Body of pancreas (tissue), 4 donors: Measurements from ENCODE around the gene C1GALT1. TPM values are rescaled to one million over a fixed set of nuclear protein-coding genes. Genes with fewer than 3 reads are reported as not detected.

Experiments used
- ATAC-seq: fragments of 150-250 bp; one replicate; pipeline ENCODE4 v1.9.1; 2016
- DNase-seq, 4 donors: peaks; one replicate each; pipeline ENCODE4 v3.0.0-alpha.2; 2019
- H3K27ac ChIP-seq, 4 donors: fragments of 200-600 bp; sonication (generic); 1 replicate in 3 of 4; 2 replicates in 1 of 4; pipeline versions ENCODE4 v1.5.1 to v1.6.1; 2016 to 2019; ENCODE audit warnings: mild to moderate bottlenecking in 1 of 4, mixed read lengths in 1 of 4, moderate library complexity in 1 of 4
- H3K27me3 ChIP-seq, 2 donors: fragments of 200-600 bp; sonication (generic); one replicate each; pipeline ENCODE4 v1.6.0; 2016; ENCODE audit warnings: mild to moderate bottlenecking in 1 of 2
- H3K36me3 ChIP-seq, 2 donors: fragments of 200-600 bp; sonication (generic); replicated peaks in 1 of 2; 2 replicates each; pipeline ENCODE4 v1.5.1; 2016; ENCODE audit warnings: low read depth in 2 of 2; ENCODE audit not compliant: insufficient read depth in 1 of 2
- H3K4me1 ChIP-seq: fragments of 200-600 bp; sonication (generic); one replicate; pipeline ENCODE4 v1.6.0; 2016
- H3K4me3 ChIP-seq, 2 donors: fragments of 200-600 bp; sonication (generic); 1 replicate in 1 of 2; 2 replicates in 1 of 2; pipeline ENCODE4 v1.5.1; 2016 to 2019
- H3K9me3 ChIP-seq, 3 donors: fragments of 200-600 bp; sonication (generic); 1 replicate in 2 of 3; 2 replicates in 1 of 3; pipeline ENCODE4 v1.5.1; 2016
- CTCF ChIP-seq, 7 experiments: fragments of 450-650 bp in 4 of 7; fragments of 200-600 bp in 3 of 7; sonication (generic) in 3 of 7; IDR thresholded peaks; one replicate each; pipeline ENCODE4 v1.5.1; 2016 to 2019; ENCODE audit warnings: antibody characterized with exemption in 7 of 7
- POLR2A ChIP-seq, 3 donors: fragments of 450-650 bp; IDR thresholded peaks; one replicate each; pipeline ENCODE4 v1.6.1; 2016; ENCODE audit warnings: antibody characterized with exemption in 3 of 3, mild to moderate bottlenecking in 2 of 3
- WGBS, 2 donors: methylation state at CpG; one replicate each; pipeline ENCODE4 v1.1.5; 2017; 5-methylcytosine and 5-hydroxymethylcytosine counted together
- intact Hi-C: fragments of 100-400 bp; cut with DNase I; formaldehyde crosslinking; loops from one replicate; pipeline ENCODE4 v1.15.1; 2023
- total RNA-seq, 2 donors: library from RNA; depleted of rRNA; stranded (reverse); fragments of >200 nt; gene quantifications; one replicate each; pipeline ENCODE4 v1.1.0, GENCODE V29; 2016

The C1GALT1 gene
- total RNA-seq, 2 donors from 2014 or later = 9.1 to 13.8 TPM

- WGBS, 2 donors = 93 to 94% methylated on average over 3 of the region's 3 CpGs
- Histone ChIP-seq H3K9me3 (no peaks in the 10 kb centered on the region), H3K27ac (no peak overlapping the region), H3K27me3 (no peaks in the 10 kb centered on the region), H3K36me3 (no peaks in the 10 kb centered on the region), H3K4me3 (no peak overlapping the region), H3K4me1 (no peaks in the 10 kb centered on the region)
- intact Hi-C loops = no loop called here
- TF ChIP-seq CTCF (IDR thresholded peaks at IDR 0.05) (no peak), POLR2A (IDR thresholded peaks at IDR 0.05) (no peak)
- DNase-seq = no peak
- ATAC-seq = no peak
Measured at GRCh38 chr7:7231865-7232264, 49.5 kb downstream of the C1GALT1 start.

DNA sequence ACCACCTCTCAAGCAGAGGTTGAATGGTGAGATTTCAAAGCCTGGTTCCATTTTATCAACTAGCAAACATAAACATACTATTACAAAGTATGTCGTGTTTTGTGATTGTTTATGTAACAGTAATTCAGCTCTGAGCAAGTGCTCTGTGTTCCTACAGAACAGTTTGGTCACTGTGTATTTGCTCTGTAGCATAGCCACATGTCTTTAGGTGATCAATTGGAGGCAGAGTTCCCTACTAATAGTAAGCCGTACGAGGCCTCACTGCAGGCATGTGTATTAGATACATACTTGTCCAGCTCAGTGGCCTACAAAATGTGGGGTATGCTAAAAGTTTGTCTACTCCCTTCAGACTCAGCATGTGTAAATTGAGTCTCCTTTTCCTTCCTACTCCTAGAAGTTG is 53.0 kb downstream of the C1GALT1 start:
- Histone ChIP-seq H3K4me1 (no peaks in the 10 kb centered on the region), H3K27ac (no peak overlapping the region), H3K27me3 (no peaks in the 10 kb centered on the region), H3K36me3 (no peaks in the 10 kb centered on the region), H3K4me3 (no peak overlapping the region), H3K9me3 (no peaks in the 10 kb centered on the region)
- 83 to 91% methylated on average over 3 of the region's 3 CpGs for WGBS, 2 donors
- intact Hi-C loops = no loop called here
- ATAC-seq (no peak), DNase-seq (no peak)
- TF ChIP-seq POLR2A (IDR thresholded peaks at IDR 0.05) (no peak), CTCF (IDR thresholded peaks at IDR 0.05) (no peak)

DNA sequence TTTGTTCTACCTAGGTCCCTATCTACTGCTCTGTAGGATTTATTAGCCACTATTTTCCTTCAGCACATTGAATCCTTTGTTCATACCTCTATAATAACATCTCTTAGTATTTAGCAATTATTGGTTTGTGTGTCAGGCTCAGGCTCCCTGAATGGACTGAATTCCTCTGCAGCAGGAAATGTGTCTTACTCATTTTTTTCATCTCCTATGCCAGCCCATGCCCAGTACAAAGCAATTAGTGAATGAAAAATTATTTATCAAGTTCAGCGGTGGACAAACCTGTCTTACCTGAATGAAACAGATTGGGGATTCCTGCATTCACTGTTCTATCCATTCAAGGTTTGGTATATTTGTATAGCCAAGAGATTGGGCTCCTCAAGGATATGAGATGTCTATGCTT is 53.7 kb downstream of the C1GALT1 start:
- ATAC-seq (no peak), DNase-seq (no peak)
- no peaks in the 10 kb centered on the region for H3K27me3 ChIP-seq
- TF ChIP-seq POLR2A (IDR thresholded peaks at IDR 0.05) (no peak), CTCF (IDR thresholded peaks at IDR 0.05) (no peak)
- no peak overlapping the region for H3K4me3 ChIP-seq
- no peaks in the 10 kb centered on the region for H3K4me1 ChIP-seq
- intact Hi-C loops = no loop called here
- 50 to 68% methylated on average over 1 of the region's 1 CpG for WGBS, 2 donors
- no peaks in the 10 kb centered on the region for H3K9me3 ChIP-seq
- H3K36me3 ChIP-seq = no peaks in the 10 kb centered on the region
- no peak overlapping the region for H3K27ac ChIP-seq

DNA sequence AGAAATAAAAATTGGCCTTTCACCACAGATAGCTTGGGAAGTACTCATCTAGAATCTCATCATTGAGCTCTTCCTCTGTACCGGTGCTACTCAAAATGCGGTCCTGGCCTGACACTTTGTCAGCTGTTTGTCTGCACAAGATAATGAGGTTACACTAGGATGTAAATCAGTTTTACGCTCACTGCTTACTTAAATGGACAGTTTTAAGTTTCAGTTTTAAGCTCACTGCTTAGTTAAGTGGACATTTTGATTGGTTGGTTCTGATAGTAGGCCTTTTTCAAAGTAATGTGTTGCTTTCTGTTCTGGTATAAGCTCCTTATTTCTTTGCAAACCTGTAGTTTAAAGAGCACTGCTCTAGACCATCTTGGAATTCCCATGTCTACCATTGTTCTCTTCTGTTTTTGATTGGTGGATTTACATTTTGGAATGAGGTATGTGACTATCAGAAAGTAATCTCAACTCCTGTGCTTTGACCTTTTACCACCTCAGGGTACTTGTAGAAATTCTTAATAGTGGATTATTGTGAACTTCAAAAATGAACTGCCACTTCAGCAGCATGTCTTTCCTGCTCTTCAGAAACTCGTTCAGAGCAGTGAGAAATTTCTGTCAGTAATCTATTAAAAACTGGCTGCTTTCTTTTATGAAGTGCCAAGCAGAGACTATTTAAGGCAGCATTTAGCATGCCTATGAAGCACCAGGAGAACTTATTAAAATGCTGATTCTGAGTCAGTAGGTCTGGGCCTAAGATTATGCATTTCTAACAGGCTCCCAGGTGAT is 55.0 kb downstream of the C1GALT1 start:
- Histone ChIP-seq H3K27me3 (no peaks in the 10 kb centered on the region), H3K4me1 (no peaks in the 10 kb centered on the region), H3K9me3 (no peaks in the 10 kb centered on the region), H3K27ac (no peak overlapping the region), H3K36me3 (no peaks in the 10 kb centered on the region), H3K4me3 (no peak overlapping the region)
- ATAC-seq (no peak), DNase-seq (no peak)
- 78 to 79% methylated on average over 4 of the region's 4 CpGs for WGBS, 2 donors
- TF ChIP-seq CTCF (IDR thresholded peaks at IDR 0.05) (no peak), POLR2A (IDR thresholded peaks at IDR 0.05) (no peak)
- intact Hi-C loops = no loop called here

DNA sequence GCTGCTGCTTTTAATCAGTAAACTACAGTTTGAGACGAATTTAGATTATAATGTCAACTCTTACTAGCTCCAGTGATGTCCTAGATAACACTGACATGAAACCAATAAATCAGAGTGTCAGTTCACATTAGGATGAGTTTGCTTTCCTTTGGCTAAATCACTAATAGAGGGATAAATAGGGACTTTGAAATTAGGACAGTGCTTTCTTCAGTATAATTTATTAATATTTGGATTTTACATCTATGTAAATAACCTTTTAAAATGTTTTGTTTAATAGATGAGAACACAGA is 55.6 kb downstream of the C1GALT1 start:
- H3K27me3 ChIP-seq = no peaks in the 10 kb centered on the region
- no peak overlapping the region for H3K27ac ChIP-seq
- no peak overlapping the region for H3K4me3 ChIP-seq
- H3K4me1 ChIP-seq = no peaks in the 10 kb centered on the region
- ATAC-seq = no peak
- TF ChIP-seq POLR2A (IDR thresholded peaks at IDR 0.05) (no peak), CTCF (IDR thresholded peaks at IDR 0.05) (no peak)
- no peaks in the 10 kb centered on the region for H3K36me3 ChIP-seq
- no peak for DNase-seq
- intact Hi-C loops = no loop called here
- no peaks in the 10 kb centered on the region for H3K9me3 ChIP-seq
- WGBS, 2 donors = 22 to 35% methylated on average over 1 of the region's 1 CpG
